Activated CD4-positive, alpha-beta T cell treated with anti-CD3 and anti-CD28 coated beads, Interleukin-2, amount 50 U/mL, for 1 hour (primary cell): Measurements from ENCODE around the gene MARCHF3.
"Not testable (repeated sequence)": the region's sequence is repeated elsewhere in the genome, so short reads cannot be mapped to it uniquely, and the experiment has no call there.

Source experiments
- DNase-seq: peaks from one replicate; pipeline ENCODE4 v3.0.0-alpha.2; 2020

The MARCHF3 gene

GRCh38 chr5:126948011-126948355, 82.4 kb downstream of the MARCHF3 start:
- no peak for DNase-seq

GRCh38 chr5:126947146-126948010, 83.0 kb downstream of the MARCHF3 start:
- no peak for DNase-seq

GRCh38 chr5:126942908-126943307, 87.5 kb downstream of the MARCHF3 start:
- not testable (repeated sequence) for DNase-seq

GRCh38 chr5:126941403-126941802, 89.0 kb downstream of the MARCHF3 start:
- DNase-seq = no peak

GRCh38 chr5:126939887-126940286, 90.5 kb downstream of the MARCHF3 start:
- DNase-seq = no peak

- no peak for DNase-seq
Measured at GRCh38 chr5:126938466-126938865, 91.9 kb downstream of the MARCHF3 start.

- no peak for DNase-seq
Measured at GRCh38 chr5:126937771-126938170, 92.6 kb downstream of the MARCHF3 start.

- DNase-seq = no peak
Measured at GRCh38 chr5:126936775-126937418, 93.5 kb downstream of the MARCHF3 start.

- no peak for DNase-seq
Measured at GRCh38 chr5:126931963-126932660, 98.2 kb downstream of the MARCHF3 start.

GRCh38 chr5:126928041-126928440, 102.3 kb downstream of the MARCHF3 start:
- no peak for DNase-seq

GRCh38 chr5:126927429-126927828, 102.9 kb downstream of the MARCHF3 start:
- no peak for DNase-seq

- DNase-seq = no peak
Measured at GRCh38 chr5:126926187-126926586, 104.2 kb downstream of the MARCHF3 start.

- DNase-seq = no peak
Measured at GRCh38 chr5:126925482-126925881, 104.9 kb downstream of the MARCHF3 start.

GRCh38 chr5:126924331-126925033, 105.9 kb downstream of the MARCHF3 start:
- DNase-seq = no peak

- no peak for DNase-seq
Measured at GRCh38 chr5:126921241-126922091, 108.9 kb downstream of the MARCHF3 start.

- DNase-seq = no peak
Measured at GRCh38 chr5:126920291-126920690, 110.1 kb downstream of the MARCHF3 start.

GRCh38 chr5:126919566-126919965, 110.8 kb downstream of the MARCHF3 start:
- DNase-seq = no peak

GRCh38 chr5:126918615-126918957, 111.8 kb downstream of the MARCHF3 start:
- no peak for DNase-seq

- DNase-seq = no peak
Measured at GRCh38 chr5:126917918-126918614, 112.3 kb downstream of the MARCHF3 start.

- no peak for DNase-seq
Measured at GRCh38 chr5:126915496-126915895, 114.9 kb downstream of the MARCHF3 start.

GRCh38 chr5:126914801-126915436, 115.4 kb downstream of the MARCHF3 start:
- DNase-seq = no peak
